Astrocyte (in vitro differentiated cells and primary cell): Measurements from ENCODE around the gene RRBP1. TPM values are rescaled to one million over a fixed set of nuclear protein-coding genes. Genes with fewer than 3 reads are reported as not detected.

Experiments
- DNase-seq: peaks from one replicate; pipeline ENCODE4 v3.0.0-alpha.2; 2010; ENCODE audit warnings: low read depth
- FAIRE-seq: peaks from 2 replicates; lab custom pipeline; 2011; peaks lifted over from hg19 to GRCh38; lab: Jason Lieb, UNC
- H2AFZ ChIP-seq: 2 replicates; pipeline ENCODE4 v1.6.0; 2012; ENCODE audit warnings: low read depth, low read length, inconsistent platforms
- H3K27ac ChIP-seq: 2 replicates; pipeline ENCODE4 v1.5.1; 2011; ENCODE audit warnings: low read depth, low read length, inconsistent platforms
- H3K27me3 ChIP-seq: 2 replicates; pipeline ENCODE4 v1.6.0; 2011; ENCODE audit warnings: low read length, inconsistent platforms; ENCODE audit not compliant: insufficient read depth
- H3K36me3 ChIP-seq: 2 replicates; pipeline ENCODE4 v1.5.1; 2011; ENCODE audit warnings: low read length, inconsistent platforms; ENCODE audit not compliant: insufficient read depth
- H3K4me1 ChIP-seq: 2 replicates; pipeline ENCODE4 v1.5.1; 2011; ENCODE audit warnings: low read length, inconsistent platforms; ENCODE audit not compliant: insufficient read depth
- H3K4me2 ChIP-seq: 2 replicates; pipeline ENCODE4 v1.6.0; 2012; ENCODE audit warnings: low read length, inconsistent platforms
- H3K4me3 ChIP-seq: 2 replicates; pipeline ENCODE4 v1.5.1; 2011; ENCODE audit warnings: low read depth, mild to moderate bottlenecking, low read length, inconsistent platforms; ENCODE audit not compliant: insufficient read depth
- H3K79me2 ChIP-seq: 2 replicates; pipeline ENCODE4 v1.6.0; 2012; ENCODE audit warnings: mild to moderate bottlenecking, low read length, inconsistent platforms; ENCODE audit not compliant: insufficient read depth
- H3K9ac ChIP-seq: 2 replicates; pipeline ENCODE4 v1.6.0; 2012; ENCODE audit warnings: mild to moderate bottlenecking, low read length, inconsistent platforms
- H3K9me3 ChIP-seq: 2 replicates; pipeline ENCODE4 v1.5.1; 2012; ENCODE audit warnings: low read depth, mild to moderate bottlenecking, low read length, inconsistent platforms; ENCODE audit not compliant: insufficient read depth
- H4K20me1 ChIP-seq: 2 replicates; pipeline ENCODE4 v1.6.0; 2012; ENCODE audit warnings: low read length, inconsistent platforms; ENCODE audit not compliant: insufficient read depth
- H3K27ac Mint-ChIP-seq: one replicate; pipeline ENCODE4 v1.8.0; 2021; ENCODE audit warnings: mild to moderate bottlenecking, mixed read lengths; ENCODE audit not compliant: unreplicated experiment
- H3K27me3 Mint-ChIP-seq: one replicate; pipeline ENCODE4 v1.8.0; 2021; ENCODE audit warnings: low read depth, mixed read lengths; ENCODE audit not compliant: unreplicated experiment
- H3K36me3 Mint-ChIP-seq: one replicate; pipeline ENCODE4 v1.8.0; 2021; ENCODE audit warnings: low read depth, mixed read lengths; ENCODE audit not compliant: unreplicated experiment
- H3K4me1 Mint-ChIP-seq: one replicate; pipeline ENCODE4 v1.8.0; 2021; ENCODE audit warnings: low read depth, mixed read lengths; ENCODE audit not compliant: unreplicated experiment
- H3K4me3 Mint-ChIP-seq: one replicate; pipeline ENCODE4 v1.8.0; 2021; ENCODE audit warnings: mild to moderate bottlenecking, moderate library complexity, mixed read lengths; ENCODE audit not compliant: unreplicated experiment
- H3K9me3 Mint-ChIP-seq: one replicate; pipeline ENCODE4 v1.8.0; 2021; ENCODE audit warnings: mild to moderate bottlenecking, mixed read lengths; ENCODE audit not compliant: unreplicated experiment
- EZH2 ChIP-seq: IDR thresholded peaks from 2 replicates; pipeline ENCODE4 v1.6.1; 2012; ENCODE audit warnings: mild to moderate bottlenecking, low read length, inconsistent platforms; ENCODE audit not compliant: insufficient read depth
- total RNA-seq: library from RNA; stranded (reverse); gene quantifications from 2 replicates; pipeline ENCODE4 v1.2.1, GENCODE V29; 2021
- TF ChIP-seq, protein P1 (sequence below): IDR thresholded peaks from 2 replicates; pipeline ENCODE4 v1.5.1; 2011; ENCODE audit warnings: low read depth, mild to moderate bottlenecking, inconsistent platforms, low read length, moderate library complexity; ENCODE audit not compliant: insufficient read depth

Gene RRBP1
- total RNA-seq, 1 donor from 2014 or later, result 347 TPM

DNA sequence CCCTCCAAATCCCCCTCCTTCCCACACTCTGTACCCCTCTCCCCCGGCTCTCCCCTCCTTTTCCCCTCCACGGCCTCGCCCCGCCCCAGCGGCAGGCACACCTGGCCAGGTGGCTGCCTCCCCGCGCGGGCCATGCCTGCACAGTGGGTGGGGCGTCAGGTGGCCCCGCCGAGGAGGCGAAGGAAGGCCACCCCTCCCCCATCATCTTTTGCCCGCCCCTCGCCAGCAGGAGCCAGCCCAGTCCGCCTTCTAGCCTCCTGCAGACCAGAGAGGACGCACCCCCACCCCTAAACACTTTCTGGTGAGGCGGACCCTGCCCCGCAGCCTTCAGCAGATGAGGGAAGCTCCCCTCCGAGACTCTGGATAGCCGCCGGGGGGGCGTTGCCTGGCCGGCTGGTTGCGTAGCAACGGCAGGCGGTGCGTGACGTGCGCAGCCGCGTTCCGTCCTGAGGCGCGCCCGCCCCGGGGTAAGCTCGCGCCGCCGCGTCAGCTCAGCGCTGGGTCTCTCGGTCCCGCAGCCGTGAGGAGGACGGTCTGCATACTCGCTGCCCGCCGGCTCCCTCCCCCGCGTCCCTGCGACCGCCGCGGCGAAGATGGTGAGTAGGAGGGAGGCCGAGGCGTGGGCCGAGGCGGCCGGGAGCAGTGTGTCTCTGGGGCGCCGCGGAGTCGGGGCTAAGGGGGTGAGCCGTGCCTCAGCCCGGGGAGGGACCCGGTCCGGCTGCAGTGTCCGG, 112.3 kb downstream of the RRBP1 start, which contains the start of gene DSTN:
DSTN (plus strand) TSS at position 460 of the 731 bp plus-strand sequence; CDS start at position 594, 134 bp downstream.
- Mint-ChIP-seq H3K4me3 (peak within 1 kb of the TSS; percentile 99), H3K36me3 (peaks cover 2% of the 10 kb centered on the region), H3K4me1 (peaks cover 37% of the 10 kb centered on the region), H3K27me3 (no peaks in the 10 kb centered on the region), H3K9me3 (no peaks in the 10 kb centered on the region), H3K27ac (peak within 1 kb of the TSS; percentile 94)
- H3K36me3 ChIP-seq, result peaks cover 5% of the 10 kb centered on the region
- TF ChIP-seq EZH2, result no peak
- TF ChIP-seq, protein P1, sequence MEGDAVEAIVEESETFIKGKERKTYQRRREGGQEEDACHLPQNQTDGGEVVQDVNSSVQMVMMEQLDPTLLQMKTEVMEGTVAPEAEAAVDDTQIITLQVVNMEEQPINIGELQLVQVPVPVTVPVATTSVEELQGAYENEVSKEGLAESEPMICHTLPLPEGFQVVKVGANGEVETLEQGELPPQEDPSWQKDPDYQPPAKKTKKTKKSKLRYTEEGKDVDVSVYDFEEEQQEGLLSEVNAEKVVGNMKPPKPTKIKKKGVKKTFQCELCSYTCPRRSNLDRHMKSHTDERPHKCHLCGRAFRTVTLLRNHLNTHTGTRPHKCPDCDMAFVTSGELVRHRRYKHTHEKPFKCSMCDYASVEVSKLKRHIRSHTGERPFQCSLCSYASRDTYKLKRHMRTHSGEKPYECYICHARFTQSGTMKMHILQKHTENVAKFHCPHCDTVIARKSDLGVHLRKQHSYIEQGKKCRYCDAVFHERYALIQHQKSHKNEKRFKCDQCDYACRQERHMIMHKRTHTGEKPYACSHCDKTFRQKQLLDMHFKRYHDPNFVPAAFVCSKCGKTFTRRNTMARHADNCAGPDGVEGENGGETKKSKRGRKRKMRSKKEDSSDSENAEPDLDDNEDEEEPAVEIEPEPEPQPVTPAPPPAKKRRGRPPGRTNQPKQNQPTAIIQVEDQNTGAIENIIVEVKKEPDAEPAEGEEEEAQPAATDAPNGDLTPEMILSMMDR, result no peak
- no peaks in the 10 kb centered on the region for H3K9me3 ChIP-seq
- peak within 1 kb of the TSS; percentile 93 for H3K27ac ChIP-seq
- peak within 1 kb of the TSS; percentile 92 for H3K4me2 ChIP-seq
- H2AFZ ChIP-seq, result no peak within 1 kb of the TSS
- peaks cover 49% of the 10 kb centered on the region for H3K79me2 ChIP-seq
- peak within 1 kb of the TSS; percentile 96 for H3K9ac ChIP-seq
- DNase-seq (peak; percentile 93), FAIRE-seq (no peak)
- peaks cover 45% of the 10 kb centered on the region for H4K20me1 ChIP-seq
- H3K4me1 ChIP-seq, result peaks cover 25% of the 10 kb centered on the region
- H3K27me3 ChIP-seq, result no peaks in the 10 kb centered on the region
- peak within 1 kb of the TSS; percentile 100 for H3K4me3 ChIP-seq

DNA sequence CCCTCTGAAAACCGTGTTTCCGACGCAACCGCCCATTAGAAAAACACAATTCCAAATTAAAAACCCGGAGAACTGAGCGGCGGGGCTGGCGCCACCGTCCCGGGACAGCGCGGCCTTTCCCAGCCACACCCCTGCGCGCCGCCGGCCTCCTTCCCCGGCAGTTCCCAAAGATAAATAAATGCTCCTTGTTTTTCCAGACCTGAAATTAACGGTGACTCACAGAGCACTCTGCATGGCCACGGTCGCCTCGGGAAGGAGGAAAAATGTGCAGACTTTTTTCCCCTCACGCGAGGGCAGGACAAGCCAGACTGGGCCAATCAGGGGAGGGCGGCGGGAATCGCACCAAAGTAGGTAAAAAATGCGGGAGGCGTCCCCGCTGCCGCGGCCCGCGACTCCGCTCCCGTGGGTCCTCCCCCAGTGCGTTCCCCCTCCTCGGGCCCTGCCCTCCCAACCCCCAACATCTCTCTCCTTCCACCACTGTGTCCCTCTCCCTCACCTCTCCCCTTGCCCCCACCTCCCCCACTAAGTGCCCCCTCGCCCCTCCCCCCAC, 113.0 kb downstream of the RRBP1 start:
- H3K27me3 ChIP-seq, result no peaks in the 10 kb centered on the region
- peak overlapping the region; percentile 49 for H3K4me3 ChIP-seq
- H3K27ac ChIP-seq, result peak overlapping the region; percentile 93
- H3K4me1 ChIP-seq, result peaks cover 25% of the 10 kb centered on the region
- H4K20me1 ChIP-seq, result peaks cover 38% of the 10 kb centered on the region
- peak overlapping the region; percentile 94 for H3K27ac Mint-ChIP-seq
- no peaks in the 10 kb centered on the region for H3K9me3 ChIP-seq
- no peaks in the 10 kb centered on the region for H3K9me3 Mint-ChIP-seq
- peak overlapping the region; percentile 96 for H3K9ac ChIP-seq
- peak overlapping the region; percentile 83 for H3K4me3 Mint-ChIP-seq
- H3K27me3 Mint-ChIP-seq, result no peaks in the 10 kb centered on the region
- H3K79me2 ChIP-seq, result peaks cover 42% of the 10 kb centered on the region
- H3K4me1 Mint-ChIP-seq, result peaks cover 34% of the 10 kb centered on the region
- H3K36me3 ChIP-seq, result peaks cover 5% of the 10 kb centered on the region
- TF ChIP-seq, protein P1, result no peak
- no peak for TF ChIP-seq EZH2
- peaks cover 2% of the 10 kb centered on the region for H3K36me3 Mint-ChIP-seq
- no peak for FAIRE-seq
- H2AFZ ChIP-seq, result no peak overlapping the region
- DNase-seq, result peak; percentile 98
- H3K4me2 ChIP-seq, result peak overlapping the region; percentile 92
